GM18951 (cell line): Measurements from ENCODE around the gene IRGC.

Source experiments
- POLR2A ChIP-seq: IDR thresholded peaks from 4 replicates; pipeline ENCODE4 v1.6.1; 2011; ENCODE audit warnings: mild to moderate bottlenecking; ENCODE audit not compliant: insufficient read length, insufficient read depth; ENCODE audit errors: extremely low read depth
- in situ Hi-C: fragments of 300-500 bp; cut with MboI; formaldehyde crosslinking; loops from one replicate; pipeline ENCODE4 v1.12.0; 2022; ENCODE audit warnings: low sequenced_read_pairs, mixed read lengths, inconsistent platforms; ENCODE audit not compliant: unreplicated experiment

IRGC gene

GRCh38 chr19:43682824-43683661 lies 32.8 kb upstream of the IRGC start:
- TF ChIP-seq POLR2A: no peak
- in situ Hi-C loops: no loop called here

DNA sequence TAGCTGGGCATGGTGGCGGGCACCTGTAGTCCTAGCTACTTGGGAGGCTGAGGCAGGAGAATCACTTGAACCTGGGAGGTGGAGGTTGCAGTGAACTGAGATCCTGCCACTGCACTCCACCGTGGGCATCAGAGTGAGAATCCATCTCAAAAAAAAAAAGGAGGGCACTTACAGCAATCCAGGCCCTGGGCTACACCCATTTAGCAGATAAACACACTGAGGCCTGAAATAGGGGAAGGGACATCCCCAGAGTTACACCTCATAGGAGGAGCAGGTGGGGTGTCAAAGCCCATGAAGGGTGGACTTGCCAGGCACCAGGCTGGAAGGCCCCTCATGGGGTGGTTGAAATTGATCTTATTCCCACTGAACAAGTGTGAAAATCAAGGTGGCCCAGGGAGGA lies 32.0 kb upstream of the IRGC start:
- in situ Hi-C loops: no loop called here
- TF ChIP-seq POLR2A: no peak

DNA sequence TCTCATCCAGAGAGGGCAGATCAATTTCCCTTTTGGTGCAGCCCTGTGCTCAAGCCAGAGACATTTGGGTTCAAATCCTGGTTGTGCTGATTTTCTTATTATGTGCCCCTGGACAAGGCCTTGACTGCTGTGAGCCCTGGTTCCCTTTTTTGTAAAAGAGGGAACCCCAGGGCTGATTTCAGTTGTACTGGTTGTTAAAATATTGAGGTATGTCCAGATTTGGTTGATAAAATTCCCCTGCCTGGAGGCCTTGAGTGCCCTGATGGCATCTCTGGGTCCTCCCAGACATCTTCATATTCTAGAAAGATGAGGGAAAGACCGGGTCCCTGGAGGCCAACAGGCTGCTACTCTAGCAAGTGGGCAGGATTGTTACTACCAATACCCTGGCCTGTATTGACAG lies 31.6 kb upstream of the IRGC start:
- in situ Hi-C loops: no loop called here
- TF ChIP-seq POLR2A: no peak

DNA sequence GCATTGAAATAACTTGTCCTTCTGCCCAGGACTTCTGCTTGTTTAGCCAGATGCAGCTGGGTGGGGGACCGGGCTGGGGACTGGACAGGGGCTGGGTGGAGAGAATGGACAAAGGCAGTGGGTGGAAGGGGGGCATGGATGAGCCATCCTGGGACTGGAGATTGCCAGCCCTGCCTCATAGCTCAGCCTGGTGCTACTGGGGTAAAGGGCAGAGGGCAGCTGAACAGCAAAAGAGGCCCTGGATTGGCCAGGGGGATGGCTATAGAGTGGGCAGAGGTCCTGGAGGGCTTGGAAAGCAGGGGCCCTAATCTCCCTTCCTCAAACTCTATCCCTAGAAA lies 28.2 kb upstream of the IRGC start:
- TF ChIP-seq POLR2A: no peak

GRCh38 chr19:43688059-43688701 lies 27.7 kb upstream of the IRGC start:
- in situ Hi-C loops: no loop called here

More for the DNA sequence above, 28.2 kb upstream of the IRGC start:
- in situ Hi-C loops: no loop called here

DNA sequence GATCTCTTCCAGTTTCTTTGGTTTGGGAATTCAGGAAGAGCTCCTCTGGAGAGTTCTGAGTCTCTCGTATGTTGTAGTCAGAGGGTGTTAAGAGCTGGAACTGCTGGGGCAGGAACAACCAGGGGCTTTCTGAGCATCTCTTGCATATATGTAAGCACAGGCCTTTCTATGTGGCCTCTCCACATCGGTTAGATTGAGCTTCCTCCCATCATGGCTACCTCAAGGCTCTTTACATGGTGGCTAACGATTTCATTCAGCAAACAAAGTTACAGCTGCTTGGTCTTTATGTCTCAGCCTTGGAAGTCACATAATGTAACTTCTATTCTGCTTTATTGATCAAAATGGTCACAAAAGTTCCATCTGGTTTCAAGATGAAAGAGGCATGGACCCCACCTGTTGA lies 25.4 kb upstream of the IRGC start:
- in situ Hi-C loops: no loop called here
- TF ChIP-seq POLR2A: no peak

More at GRCh38 chr19:43688059-43688701, 27.7 kb upstream of the IRGC start:
- TF ChIP-seq POLR2A: no peak

GRCh38 chr19:43690890-43691289 lies 25.0 kb upstream of the IRGC start:
- in situ Hi-C loops: no loop called here
- no peak for TF ChIP-seq POLR2A

DNA sequence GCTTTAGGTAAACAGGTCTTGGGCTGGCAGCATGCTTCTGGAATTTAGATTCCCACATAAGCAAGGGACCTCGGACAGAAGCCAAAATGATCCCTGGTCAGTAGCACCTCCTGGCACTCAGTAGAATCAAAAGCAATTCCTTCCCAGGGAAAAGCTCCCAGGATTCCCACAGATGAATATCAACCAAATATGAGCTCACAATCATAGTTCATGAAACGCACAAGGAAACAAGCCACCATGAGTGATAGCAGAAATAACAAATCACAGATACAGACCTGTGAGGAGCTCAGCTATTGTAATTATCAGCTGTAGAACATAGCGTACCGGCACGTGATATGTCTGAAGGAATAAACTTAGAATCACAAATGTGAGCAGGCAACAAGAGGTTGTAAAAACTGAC lies 24.1 kb upstream of the IRGC start:
- no peak for TF ChIP-seq POLR2A
- in situ Hi-C loops: no loop called here

DNA sequence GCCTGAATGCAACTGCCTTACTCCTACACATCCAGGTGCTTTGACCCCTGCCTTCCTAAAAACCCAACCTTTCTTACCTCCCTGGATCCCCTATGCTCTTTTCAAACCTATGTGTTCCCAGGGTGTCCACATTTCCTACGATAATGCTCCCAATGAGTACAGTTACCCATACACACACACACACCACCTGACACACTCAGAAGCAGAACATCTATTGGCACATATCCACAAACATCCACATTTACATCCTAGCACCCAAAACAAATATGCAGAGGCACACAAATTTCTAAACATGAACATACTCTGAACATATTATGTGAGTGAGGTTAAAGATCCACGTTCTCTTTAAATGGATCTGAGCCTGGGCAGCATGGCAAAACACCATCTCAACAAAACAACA lies 23.5 kb upstream of the IRGC start:
- in situ Hi-C loops: no loop called here
- no peak for TF ChIP-seq POLR2A

GRCh38 chr19:43692877-43693276 lies 23.0 kb upstream of the IRGC start:
- in situ Hi-C loops: no loop called here

DNA sequence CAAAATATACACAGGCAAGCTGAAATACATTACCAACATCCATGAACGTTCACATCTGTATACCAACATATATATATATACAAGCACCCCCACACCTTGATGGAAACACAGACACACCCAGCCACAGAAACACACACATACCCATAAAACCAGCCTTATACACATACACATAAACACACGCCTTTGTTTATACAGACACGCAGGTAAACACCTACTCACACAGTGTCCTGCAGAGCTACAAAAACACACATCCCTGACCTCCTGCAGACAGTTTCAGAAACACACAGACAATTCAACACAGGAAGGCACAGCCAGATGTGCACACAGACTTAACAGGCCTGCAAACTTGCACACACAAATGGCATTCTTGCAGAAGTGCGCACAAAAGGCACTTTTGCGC lies 21.3 kb upstream of the IRGC start:
- no peak for TF ChIP-seq POLR2A

More at GRCh38 chr19:43692877-43693276, 23.0 kb upstream of the IRGC start:
- no peak for TF ChIP-seq POLR2A

DNA sequence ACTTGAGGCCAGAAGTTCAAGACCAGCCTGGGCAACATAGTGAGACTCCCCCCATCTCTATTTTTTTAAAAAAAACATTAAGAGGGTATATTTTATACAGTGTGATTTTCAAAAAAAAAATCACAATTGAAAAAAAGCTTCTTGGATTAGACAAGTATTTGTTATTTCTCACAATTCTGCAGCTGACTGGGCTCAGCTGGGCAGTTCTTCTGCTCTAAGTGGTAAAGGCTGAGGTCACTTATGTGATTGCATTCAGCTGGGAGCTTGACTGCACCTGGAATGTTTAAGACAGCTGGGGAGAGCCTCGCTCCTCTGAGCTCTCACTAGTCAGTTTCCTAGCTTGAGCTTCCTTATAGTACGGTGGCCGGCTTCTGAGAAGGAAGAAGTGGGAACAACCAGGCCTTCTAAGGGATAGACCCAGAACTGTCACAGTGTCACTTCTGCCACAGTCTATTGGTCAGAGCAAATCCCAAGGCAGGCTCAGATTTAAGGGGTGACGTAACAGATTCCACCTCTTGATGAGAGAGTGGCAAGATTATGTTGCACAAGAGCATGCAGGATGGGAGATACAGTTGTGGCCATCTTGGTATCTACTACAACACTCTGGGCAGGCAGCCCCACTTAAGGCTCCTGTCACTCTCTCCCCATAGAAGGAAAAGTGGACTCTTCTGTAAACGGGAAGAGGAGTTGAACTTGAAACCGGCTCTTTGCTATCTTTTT lies 19.7 kb upstream of the IRGC start:
- in situ Hi-C loops: no loop called here
- no peak for TF ChIP-seq POLR2A

More for the DNA sequence above, 21.3 kb upstream of the IRGC start:
- in situ Hi-C loops: no loop called here

DNA sequence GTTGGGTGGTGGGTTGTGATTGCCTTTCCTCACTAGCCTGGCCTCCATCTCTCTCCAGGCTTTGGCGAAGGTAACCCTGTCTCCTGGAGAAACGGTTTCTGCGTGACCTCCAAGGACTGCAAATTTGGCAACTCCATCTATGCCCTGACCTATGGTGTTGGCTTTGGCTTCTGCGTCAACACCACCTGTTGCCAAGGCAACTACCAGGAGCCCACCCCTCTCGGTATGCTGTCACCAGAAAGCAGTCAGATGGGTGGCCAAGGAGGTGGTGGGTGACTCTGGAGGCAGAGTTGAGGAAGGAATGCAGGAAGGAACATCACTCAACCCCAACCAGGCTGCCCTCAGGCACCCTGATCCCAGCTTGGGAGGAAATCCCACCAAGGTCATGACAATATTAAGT lies 18.6 kb upstream of the IRGC start:
- in situ Hi-C loops: no loop called here
- TF ChIP-seq POLR2A: no peak
